Astrocyte (in vitro differentiated cells and primary cell): ENCODE data around the gene AP3S1. TPM values are rescaled to one million over a fixed set of nuclear protein-coding genes. Genes with fewer than 3 reads are reported as not detected.

ENCODE experiments used
- DNase-seq: peaks from one replicate; pipeline ENCODE4 v3.0.0-alpha.2; 2010; ENCODE audit warnings: low read depth
- FAIRE-seq: peaks from 2 replicates; lab custom pipeline; 2011; peaks lifted over from hg19 to GRCh38; lab: Jason Lieb, UNC
- H2AFZ ChIP-seq: 2 replicates; pipeline ENCODE4 v1.6.0; 2012; ENCODE audit warnings: low read depth, low read length, inconsistent platforms
- H3K27ac ChIP-seq: 2 replicates; pipeline ENCODE4 v1.5.1; 2011; ENCODE audit warnings: low read depth, low read length, inconsistent platforms
- H3K27me3 ChIP-seq: 2 replicates; pipeline ENCODE4 v1.6.0; 2011; ENCODE audit warnings: low read length, inconsistent platforms; ENCODE audit not compliant: insufficient read depth
- H3K36me3 ChIP-seq: 2 replicates; pipeline ENCODE4 v1.5.1; 2011; ENCODE audit warnings: low read length, inconsistent platforms; ENCODE audit not compliant: insufficient read depth
- H3K4me1 ChIP-seq: 2 replicates; pipeline ENCODE4 v1.5.1; 2011; ENCODE audit warnings: low read length, inconsistent platforms; ENCODE audit not compliant: insufficient read depth
- H3K4me2 ChIP-seq: 2 replicates; pipeline ENCODE4 v1.6.0; 2012; ENCODE audit warnings: low read length, inconsistent platforms
- H3K4me3 ChIP-seq: 2 replicates; pipeline ENCODE4 v1.5.1; 2011; ENCODE audit warnings: low read depth, mild to moderate bottlenecking, low read length, inconsistent platforms; ENCODE audit not compliant: insufficient read depth
- H3K79me2 ChIP-seq: 2 replicates; pipeline ENCODE4 v1.6.0; 2012; ENCODE audit warnings: mild to moderate bottlenecking, low read length, inconsistent platforms; ENCODE audit not compliant: insufficient read depth
- H3K9ac ChIP-seq: 2 replicates; pipeline ENCODE4 v1.6.0; 2012; ENCODE audit warnings: mild to moderate bottlenecking, low read length, inconsistent platforms
- H3K9me3 ChIP-seq: 2 replicates; pipeline ENCODE4 v1.5.1; 2012; ENCODE audit warnings: low read depth, mild to moderate bottlenecking, low read length, inconsistent platforms; ENCODE audit not compliant: insufficient read depth
- H4K20me1 ChIP-seq: 2 replicates; pipeline ENCODE4 v1.6.0; 2012; ENCODE audit warnings: low read length, inconsistent platforms; ENCODE audit not compliant: insufficient read depth
- H3K27ac Mint-ChIP-seq: one replicate; pipeline ENCODE4 v1.8.0; 2021; ENCODE audit warnings: mild to moderate bottlenecking, mixed read lengths; ENCODE audit not compliant: unreplicated experiment
- H3K27me3 Mint-ChIP-seq: one replicate; pipeline ENCODE4 v1.8.0; 2021; ENCODE audit warnings: low read depth, mixed read lengths; ENCODE audit not compliant: unreplicated experiment
- H3K36me3 Mint-ChIP-seq: one replicate; pipeline ENCODE4 v1.8.0; 2021; ENCODE audit warnings: low read depth, mixed read lengths; ENCODE audit not compliant: unreplicated experiment
- H3K4me1 Mint-ChIP-seq: one replicate; pipeline ENCODE4 v1.8.0; 2021; ENCODE audit warnings: low read depth, mixed read lengths; ENCODE audit not compliant: unreplicated experiment
- H3K4me3 Mint-ChIP-seq: one replicate; pipeline ENCODE4 v1.8.0; 2021; ENCODE audit warnings: mild to moderate bottlenecking, moderate library complexity, mixed read lengths; ENCODE audit not compliant: unreplicated experiment
- H3K9me3 Mint-ChIP-seq: one replicate; pipeline ENCODE4 v1.8.0; 2021; ENCODE audit warnings: mild to moderate bottlenecking, mixed read lengths; ENCODE audit not compliant: unreplicated experiment
- EZH2 ChIP-seq: IDR thresholded peaks from 2 replicates; pipeline ENCODE4 v1.6.1; 2012; ENCODE audit warnings: mild to moderate bottlenecking, low read length, inconsistent platforms; ENCODE audit not compliant: insufficient read depth
- total RNA-seq: library from RNA; stranded (reverse); gene quantifications from 2 replicates; pipeline ENCODE4 v1.2.1, GENCODE V29; 2021
- TF ChIP-seq, protein P1 (sequence below): IDR thresholded peaks from 2 replicates; pipeline ENCODE4 v1.5.1; 2011; ENCODE audit warnings: low read depth, mild to moderate bottlenecking, inconsistent platforms, low read length, moderate library complexity; ENCODE audit not compliant: insufficient read depth

AP3S1 gene
- total RNA-seq, 1 donor from 2014 or later: 108 TPM

DNA sequence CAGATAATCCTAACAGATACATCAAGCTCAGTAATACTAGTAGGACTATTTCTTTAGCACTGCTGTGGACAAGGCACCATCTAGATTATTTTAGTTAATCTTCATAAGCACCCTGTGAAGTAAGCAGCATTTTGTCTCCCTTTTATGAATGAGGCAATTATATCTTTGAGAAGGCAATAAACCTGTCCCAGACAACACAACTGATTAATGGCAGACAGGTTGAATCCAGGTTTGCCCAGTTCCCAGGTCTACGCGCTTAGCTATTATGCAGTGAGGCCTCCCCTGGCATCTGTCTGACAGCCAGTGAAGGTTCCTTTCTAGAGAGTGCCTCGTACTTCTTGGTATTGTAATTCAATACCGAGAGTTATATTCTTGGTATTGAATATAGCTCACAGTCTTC, 110.9 kb downstream of the AP3S1 start:
- FAIRE-seq (no peak), DNase-seq (no peak)
- no peak overlapping the region for H3K4me3 Mint-ChIP-seq
- no peaks in the 10 kb centered on the region for H3K9me3 Mint-ChIP-seq
- H3K4me2 ChIP-seq: no peak overlapping the region
- no peak overlapping the region for H3K27ac Mint-ChIP-seq
- H3K79me2 ChIP-seq: no peaks in the 10 kb centered on the region
- H3K4me3 ChIP-seq: no peak overlapping the region
- no peaks in the 10 kb centered on the region for H4K20me1 ChIP-seq
- H3K36me3 ChIP-seq: no peaks in the 10 kb centered on the region
- no peaks in the 10 kb centered on the region for H3K4me1 ChIP-seq
- no peak overlapping the region for H2AFZ ChIP-seq
- H3K9ac ChIP-seq: no peak overlapping the region
- TF ChIP-seq, protein P1, sequence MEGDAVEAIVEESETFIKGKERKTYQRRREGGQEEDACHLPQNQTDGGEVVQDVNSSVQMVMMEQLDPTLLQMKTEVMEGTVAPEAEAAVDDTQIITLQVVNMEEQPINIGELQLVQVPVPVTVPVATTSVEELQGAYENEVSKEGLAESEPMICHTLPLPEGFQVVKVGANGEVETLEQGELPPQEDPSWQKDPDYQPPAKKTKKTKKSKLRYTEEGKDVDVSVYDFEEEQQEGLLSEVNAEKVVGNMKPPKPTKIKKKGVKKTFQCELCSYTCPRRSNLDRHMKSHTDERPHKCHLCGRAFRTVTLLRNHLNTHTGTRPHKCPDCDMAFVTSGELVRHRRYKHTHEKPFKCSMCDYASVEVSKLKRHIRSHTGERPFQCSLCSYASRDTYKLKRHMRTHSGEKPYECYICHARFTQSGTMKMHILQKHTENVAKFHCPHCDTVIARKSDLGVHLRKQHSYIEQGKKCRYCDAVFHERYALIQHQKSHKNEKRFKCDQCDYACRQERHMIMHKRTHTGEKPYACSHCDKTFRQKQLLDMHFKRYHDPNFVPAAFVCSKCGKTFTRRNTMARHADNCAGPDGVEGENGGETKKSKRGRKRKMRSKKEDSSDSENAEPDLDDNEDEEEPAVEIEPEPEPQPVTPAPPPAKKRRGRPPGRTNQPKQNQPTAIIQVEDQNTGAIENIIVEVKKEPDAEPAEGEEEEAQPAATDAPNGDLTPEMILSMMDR: no peak
- TF ChIP-seq EZH2: no peak
- no peaks in the 10 kb centered on the region for H3K27me3 ChIP-seq
- H3K9me3 ChIP-seq: no peaks in the 10 kb centered on the region
- no peaks in the 10 kb centered on the region for H3K36me3 Mint-ChIP-seq
- H3K27me3 Mint-ChIP-seq: no peaks in the 10 kb centered on the region
- peaks cover 4% of the 10 kb centered on the region for H3K4me1 Mint-ChIP-seq
- no peak overlapping the region for H3K27ac ChIP-seq

GRCh38 chr5:115954144-115954543, 112.4 kb downstream of the AP3S1 start:
- H3K4me3 Mint-ChIP-seq: no peak overlapping the region
- TF ChIP-seq EZH2: no peak
- TF ChIP-seq, protein P1: no peak
- Histone ChIP-seq H3K79me2 (no peaks in the 10 kb centered on the region), H2AFZ (no peak overlapping the region), H3K27me3 (no peaks in the 10 kb centered on the region), H4K20me1 (no peaks in the 10 kb centered on the region), H3K4me3 (no peak overlapping the region), H3K4me2 (no peak overlapping the region), H3K9me3 (no peaks in the 10 kb centered on the region), H3K4me1 (no peaks in the 10 kb centered on the region), H3K9ac (no peak overlapping the region), H3K27ac (no peak overlapping the region), H3K36me3 (no peaks in the 10 kb centered on the region)
- no peaks in the 10 kb centered on the region for H3K9me3 Mint-ChIP-seq
- H3K27me3 Mint-ChIP-seq: no peaks in the 10 kb centered on the region
- no peak overlapping the region for H3K27ac Mint-ChIP-seq
- DNase-seq (no peak), FAIRE-seq (no peak)
- no peaks in the 10 kb centered on the region for H3K36me3 Mint-ChIP-seq
- peaks cover 2% of the 10 kb centered on the region for H3K4me1 Mint-ChIP-seq

DNA sequence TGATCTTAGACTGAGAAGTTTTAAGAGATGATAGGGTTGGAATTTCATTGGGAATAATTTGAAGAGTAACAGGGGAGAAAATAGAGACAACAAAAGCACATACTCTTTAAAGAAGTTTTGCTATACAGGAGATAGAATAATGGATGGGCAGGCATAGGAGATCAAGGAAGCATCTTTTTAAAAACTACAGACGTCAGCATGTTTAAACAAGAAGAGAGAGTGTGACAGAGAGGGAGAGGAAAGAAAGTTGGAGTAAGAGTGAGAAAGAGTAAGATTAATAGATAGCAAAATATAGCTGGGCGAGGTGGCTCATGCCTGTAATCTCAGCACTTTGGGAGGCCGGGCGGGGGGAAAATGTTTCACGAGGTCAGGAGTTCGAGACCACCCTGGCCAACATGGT, 115.2 kb downstream of the AP3S1 start:
- no peak for FAIRE-seq
- H3K36me3 Mint-ChIP-seq: no peaks in the 10 kb centered on the region
- H3K27ac Mint-ChIP-seq: no peak overlapping the region

More for the DNA sequence above, 115.2 kb downstream of the AP3S1 start:
- Histone ChIP-seq H3K4me1 (peaks cover 9% of the 10 kb centered on the region), H3K4me2 (no peak overlapping the region), H3K27ac (no peak overlapping the region), H3K9me3 (no peaks in the 10 kb centered on the region), H3K79me2 (no peaks in the 10 kb centered on the region), H4K20me1 (no peaks in the 10 kb centered on the region), H3K9ac (no peak overlapping the region), H3K4me3 (no peak overlapping the region), H3K36me3 (no peaks in the 10 kb centered on the region), H3K27me3 (peaks cover 20% of the 10 kb centered on the region), H2AFZ (no peak overlapping the region)
- TF ChIP-seq EZH2: no peak
- TF ChIP-seq, protein P1: no peak
- peaks cover 10% of the 10 kb centered on the region for H3K27me3 Mint-ChIP-seq
- no peak overlapping the region for H3K4me3 Mint-ChIP-seq
- H3K4me1 Mint-ChIP-seq: no peaks in the 10 kb centered on the region
- DNase-seq: no peak
- no peaks in the 10 kb centered on the region for H3K9me3 Mint-ChIP-seq
